Activated CD8-positive, alpha-beta memory T cell treated with anti-CD3 and anti-CD28 coated beads for 36 hours (primary cell): ENCODE results near the gene DYDC2. TPM values are rescaled to one million over a fixed set of nuclear protein-coding genes. Genes with fewer than 3 reads are reported as not detected.

Source experiments
- CTCF ChIA-PET: fragments of 350-600 bp; sonication (Branson Sonifier 250); formaldehyde crosslinking; loops from one replicate; lab custom pipeline; 2021; ENCODE audit warnings: antibody characterized with exemption; lab: Charles Lee
- POLR2A ChIA-PET: fragments of 350-600 bp; sonication (Branson Sonifier 250); formaldehyde crosslinking; loops from one replicate; lab custom pipeline; 2021; ENCODE audit warnings: antibody characterized with exemption; lab: Charles Lee
- total RNA-seq, 2 experiments: library from RNA; stranded (reverse); gene quantifications; one replicate each; pipeline ENCODE4 v1.2.3, GENCODE V29; 2021

DYDC2 gene
- total RNA-seq, result not detected

- ChIA-PET POLR2A (no interaction called here), CTCF (interaction anchor here (1.5 kb wide), 1 partner anchor 22 kb away, joined by 5 read pairs; no protein-coding TSS in a partner anchor)
These were observed at the start of gene DYDC2, which contains the start of gene DYDC1 for GRCh38 chr10:80356563-80356988. Gene DYDC2 (plus strand): TSS chr10:80356781. CDS start chr10:80362444, 5,663 bp downstream. Gene DYDC1 (minus strand): TSS chr10:80356755. CDS start chr10:80352601, 4,154 bp downstream.

- CTCF ChIA-PET, result no interaction called here
- POLR2A ChIA-PET, result no interaction called here
These were observed 43.1 kb upstream of the DYDC2 start for GRCh38 chr10:80313523-80313922.

- ChIA-PET POLR2A (no interaction called here), CTCF (no interaction called here)
These were observed 41.2 kb upstream of the DYDC2 start for GRCh38 chr10:80315391-80315790.

- ChIA-PET CTCF (no interaction called here), POLR2A (no interaction called here)
These were observed 37.8 kb upstream of the DYDC2 start for GRCh38 chr10:80318742-80319141.

GRCh38 chr10:80319318-80319717 is 37.3 kb upstream of the DYDC2 start:
- CTCF ChIA-PET, result no interaction called here
- POLR2A ChIA-PET, result no interaction called here

- POLR2A ChIA-PET, result no interaction called here
These were observed 36.8 kb upstream of the DYDC2 start for GRCh38 chr10:80319725-80320290.

GRCh38 chr10:80320377-80320776 is 36.2 kb upstream of the DYDC2 start:
- POLR2A ChIA-PET, result no interaction called here
- CTCF ChIA-PET, result interaction anchor here (0.7 kb wide), 1 partner anchor 312 kb away, joined by 3 read pairs; no protein-coding TSS in a partner anchor

More at GRCh38 chr10:80319725-80320290, 36.8 kb upstream of the DYDC2 start:
- CTCF ChIA-PET, result interaction anchor here (0.7 kb wide), 1 partner anchor 313 kb away, joined by 3 read pairs; no protein-coding TSS in a partner anchor

- ChIA-PET CTCF (no interaction called here), POLR2A (interaction anchor here (0.6 kb wide), 1 partner anchor 153 kb away, joined by 3 read pairs; no protein-coding TSS in a partner anchor)
These were observed 35.4 kb upstream of the DYDC2 start for GRCh38 chr10:80321183-80321582.

- ChIA-PET POLR2A (no interaction called here), CTCF (no interaction called here)
These were observed 34.4 kb upstream of the DYDC2 start for GRCh38 chr10:80322158-80322557.

- CTCF ChIA-PET, result no interaction called here
- POLR2A ChIA-PET, result no interaction called here
These were observed 33.9 kb upstream of the DYDC2 start for GRCh38 chr10:80322711-80323110.

- ChIA-PET POLR2A (no interaction called here), CTCF (no interaction called here)
These were observed 33.3 kb upstream of the DYDC2 start for GRCh38 chr10:80323311-80323710.

GRCh38 chr10:80324086-80324485 is 32.5 kb upstream of the DYDC2 start:
- CTCF ChIA-PET, result no interaction called here

GRCh38 chr10:80324891-80325364 is 31.7 kb upstream of the DYDC2 start:
- POLR2A ChIA-PET, result no interaction called here
- CTCF ChIA-PET, result no interaction called here

More at GRCh38 chr10:80324086-80324485, 32.5 kb upstream of the DYDC2 start:
- POLR2A ChIA-PET, result no interaction called here

GRCh38 chr10:80333983-80334382 is 22.6 kb upstream of the DYDC2 start:
- CTCF ChIA-PET, result no interaction called here
- POLR2A ChIA-PET, result no interaction called here

GRCh38 chr10:80344276-80344675 is 12.3 kb upstream of the DYDC2 start:
- ChIA-PET CTCF (no interaction called here), POLR2A (no interaction called here)

- ChIA-PET POLR2A (no interaction called here), CTCF (no interaction called here)
These were observed 11.7 kb upstream of the DYDC2 start for GRCh38 chr10:80344912-80345311.

- ChIA-PET POLR2A (no interaction called here), CTCF (no interaction called here)
These were observed 6.3 kb upstream of the DYDC2 start for GRCh38 chr10:80350251-80350650.

GRCh38 chr10:80351220-80351619 is 5.4 kb upstream of the DYDC2 start:
- CTCF ChIA-PET, result no interaction called here
- POLR2A ChIA-PET, result no interaction called here

GRCh38 chr10:80356989-80357850 is 639 bp downstream of the DYDC2 start:
- POLR2A ChIA-PET, result no interaction called here
- CTCF ChIA-PET, result interaction anchor here (0.6 to 1.5 kb wide), 2 partner anchors 21 to 240 kb away, joined by 3 to 5 read pairs; no protein-coding TSS in a partner anchor

- CTCF ChIA-PET, result interaction anchor here (0.6 to 1.5 kb wide), 2 partner anchors 20 to 239 kb away, joined by 3 to 5 read pairs; no protein-coding TSS in a partner anchor
- POLR2A ChIA-PET, result no interaction called here
These were observed 1.2 kb downstream of the DYDC2 start for GRCh38 chr10:80357851-80358125.
